ENCODE measurements around the gene NDEL1. TPM values are rescaled to one million over a fixed set of nuclear protein-coding genes. Genes with fewer than 3 reads are reported as not detected.

Gene NDEL1
- polyA plus RNA-seq, 12 donors: 38.3 to 97.3 (median 58.0) TPM; not detected in 1

GRCh38 chr17:8447799-8448198 lies 12.1 kb downstream of the NDEL1 start:
- no peak for DNase-seq

- no peak for DNase-seq
Measured at GRCh38 chr17:8448310-8448709, 12.6 kb downstream of the NDEL1 start.

GRCh38 chr17:8451933-8452614 lies 16.4 kb downstream of the NDEL1 start:
- DNase-seq: no peak

- no peak for DNase-seq
Measured at GRCh38 chr17:8453326-8453725, 17.6 kb downstream of the NDEL1 start.

- no peak for DNase-seq
Measured at GRCh38 chr17:8455665-8456209, 20.1 kb downstream of the NDEL1 start.

GRCh38 chr17:8458128-8458527 lies 22.4 kb downstream of the NDEL1 start:
- no peak for DNase-seq

GRCh38 chr17:8459107-8459506 lies 23.4 kb downstream of the NDEL1 start:
- no peak for DNase-seq

GRCh38 chr17:8459831-8460230 lies 24.1 kb downstream of the NDEL1 start:
- no peak for DNase-seq

- DNase-seq: no peak
Measured at GRCh38 chr17:8462564-8462963, 26.9 kb downstream of the NDEL1 start.

GRCh38 chr17:8463099-8463498 lies 27.4 kb downstream of the NDEL1 start:
- DNase-seq: no peak

GRCh38 chr17:8464941-8465340 lies 29.3 kb downstream of the NDEL1 start:
- no peak for DNase-seq

GRCh38 chr17:8465356-8465755 lies 29.7 kb downstream of the NDEL1 start:
- DNase-seq: no peak

GRCh38 chr17:8465759-8466158 lies 30.1 kb downstream of the NDEL1 start:
- DNase-seq: no peak

- no peak for DNase-seq
Measured at GRCh38 chr17:8466456-8466855, 30.8 kb downstream of the NDEL1 start.

- no peak for DNase-seq
Measured at GRCh38 chr17:8466873-8467272, 31.2 kb downstream of the NDEL1 start.

GRCh38 chr17:8467527-8467926 lies 31.8 kb downstream of the NDEL1 start:
- DNase-seq: no peak

GRCh38 chr17:8468127-8468526 lies 32.4 kb downstream of the NDEL1 start:
- peak; percentile 81 for DNase-seq

- DNase-seq: no peak
Measured at GRCh38 chr17:8468980-8469379, 33.3 kb downstream of the NDEL1 start.

- no peak for DNase-seq
Measured at GRCh38 chr17:8469964-8470363, 34.3 kb downstream of the NDEL1 start.

- no peak for DNase-seq
Measured at GRCh38 chr17:8470447-8471047, 34.9 kb downstream of the NDEL1 start.

GRCh38 chr17:8472663-8473062 lies 37.0 kb downstream of the NDEL1 start:
- no peak for DNase-seq

- DNase-seq: no peak
Measured at GRCh38 chr17:8473451-8474192, 37.9 kb downstream of the NDEL1 start.

GRCh38 chr17:8474826-8475225 lies 39.1 kb downstream of the NDEL1 start:
- no peak for DNase-seq

All from muscle of arm (tissue), 12 donors.